HCT116 (cell line): ENCODE results near the gene GSTA3. TPM values are rescaled to one million over a fixed set of nuclear protein-coding genes. Genes with fewer than 3 reads are reported as not detected.

Source experiments
- ATAC-seq: fragments of 200-7000 bp; cut with Tn5 transposase; 2 replicates; pipeline ENCODE4 v1.9.1; 2020; ENCODE audit warnings: mild to moderate bottlenecking, moderate library complexity
- BruUV-seq: library from RNA; stranded (reverse); fragments of 400-500 nt; replicated peaks from 2 replicates; lab custom pipeline; 2021; lab: Mats Ljungman, UMichigan
- CTCF ChIA-PET: fragments of 300-600 bp; sonication (Branson Sonifier 250); formaldehyde crosslinking; loops from one replicate; lab custom pipeline; 2021; ENCODE audit warnings: antibody characterized with exemption; lab: Charles Lee
- POLR2A ChIA-PET: fragments of 300-600, 350-600 bp; sonication (Branson Sonifier 250); formaldehyde crosslinking; loops from one replicate; lab custom pipeline; 2021; ENCODE audit warnings: antibody characterized with exemption; lab: Charles Lee
- RAD21 ChIA-PET, 2 experiments: fragments of 300-600 bp; sonication (Branson Sonifier 250); formaldehyde crosslinking; loops; one replicate each; lab custom pipeline; 2023; ENCODE audit warnings: low total read pairs in 2 of 2; ENCODE audit not compliant: uncharacterized antibody in 2 of 2, unreplicated experiment in 2 of 2, low non-redundant PET in 1 of 2; lab: Charles Lee
- DNase-seq: peaks from one replicate; pipeline ENCODE4 v3.0.0-alpha.2; 2010; ENCODE audit warnings: low read depth, low spot score
- H2AFZ ChIP-seq: fragments of 200-600 bp; shearing (Covaris generic), sonication (generic); 2 replicates; pipeline ENCODE4 v1.6.1; 2017; ENCODE audit warnings: low read depth, mixed run types, mixed read lengths, antibody characterized with exemption, low read length; ENCODE audit not compliant: poor library complexity, severe bottlenecking
- H3K27ac ChIP-seq: 2 replicates; pipeline ENCODE4 v1.5.1; 2012; ENCODE audit warnings: low read depth, low read length
- H3K27me3 ChIP-seq: fragments of 200-600 bp; sonication (generic); 2 replicates; pipeline ENCODE4 v1.6.1; 2016; ENCODE audit warnings: mixed run types, low read length, mixed read lengths; ENCODE audit not compliant: insufficient read depth
- H3K36me3 ChIP-seq, 2 experiments: fragments of 200-500 bp in 1 of 2; fragments of 200-600 bp in 1 of 2; sonication (Bioruptor generic) in 1 of 2; sonication (generic) in 1 of 2; 2 replicates each; pipeline versions ENCODE4 v1.5.1 to v1.6.1; 2014 to 2016; ENCODE audit warnings: low read length in 2 of 2, inconsistent platforms in 1 of 2, mixed read lengths in 1 of 2, mixed run types in 1 of 2; ENCODE audit not compliant: insufficient read depth in 2 of 2, control insufficient read depth in 1 of 2
- H3K4me1 ChIP-seq, 2 experiments: fragments of 200-600 bp in 1 of 2; sonication (generic) in 1 of 2; 2 replicates each; pipeline versions ENCODE4 v1.5.1 to v1.6.1; 2012 to 2017; ENCODE audit warnings: low read length in 2 of 2, inconsistent platforms in 1 of 2, mild to moderate bottlenecking in 1 of 2, mixed read lengths in 1 of 2, mixed run types in 1 of 2, moderate library complexity in 1 of 2; ENCODE audit not compliant: insufficient read depth in 2 of 2, control insufficient read depth in 1 of 2
- H3K4me2 ChIP-seq: fragments of 200-600 bp; sonication (generic); 2 replicates; pipeline ENCODE4 v1.6.1; 2017; ENCODE audit warnings: mixed run types, low read length, mixed read lengths
- H3K4me3 ChIP-seq, 2 experiments: fragments of 200-600 bp in 1 of 2; sonication (generic) in 1 of 2; replicated peaks in 1 of 2; 2 replicates each; pipeline ENCODE4 v1.5.1; 2011 to 2016; ENCODE audit warnings: low read length in 2 of 2, control low read depth in 1 of 2, low read depth in 1 of 2, mild to moderate bottlenecking in 1 of 2, mixed read lengths in 1 of 2, mixed run types in 1 of 2
- H3K79me2 ChIP-seq: fragments of 200-600 bp; sonication (generic); 2 replicates; pipeline ENCODE4 v1.6.1; 2017; ENCODE audit warnings: mild to moderate bottlenecking, mixed run types, low read length, moderate library complexity, mixed read lengths; ENCODE audit not compliant: insufficient read depth
- H3K9ac ChIP-seq: fragments of 200-600 bp; sonication (generic); 2 replicates; pipeline ENCODE4 v1.6.1; 2016; ENCODE audit warnings: low read length, mixed read lengths
- H3K9me2 ChIP-seq: fragments of 200-600 bp; sonication (generic), shearing (Covaris generic); 2 replicates; pipeline ENCODE4 v1.6.1; 2017; ENCODE audit warnings: mixed run types, mild to moderate bottlenecking, moderate library complexity; ENCODE audit not compliant: insufficient read depth
- H3K9me3 ChIP-seq, 2 experiments: fragments of 200-500 bp in 1 of 2; fragments of 200-600 bp in 1 of 2; sonication (Bioruptor generic) in 1 of 2; sonication (generic) in 1 of 2; 2 replicates each; pipeline ENCODE4 v1.6.1; 2014 to 2017; ENCODE audit warnings: low read length in 2 of 2, mixed read lengths in 2 of 2, inconsistent platforms in 1 of 2, low read depth in 1 of 2, mild to moderate bottlenecking in 1 of 2, mixed run types in 1 of 2, moderate library complexity in 1 of 2; ENCODE audit not compliant: control insufficient read depth in 1 of 2, insufficient read depth in 1 of 2
- H4K20me1 ChIP-seq: fragments of 200-600 bp; sonication (generic), shearing (Covaris generic); 2 replicates; pipeline ENCODE4 v1.6.1; 2017; ENCODE audit warnings: mixed run types, mild to moderate bottlenecking, moderate library complexity; ENCODE audit not compliant: insufficient read depth
- CBX3 ChIP-seq: IDR thresholded peaks from 2 replicates; pipeline ENCODE4 v1.6.1; 2012; ENCODE audit warnings: low read depth
- CEBPB ChIP-seq: IDR thresholded peaks from 2 replicates; pipeline ENCODE4 v1.6.1; 2012; ENCODE audit warnings: low read depth
- EGR1 ChIP-seq: IDR thresholded peaks from 2 replicates; pipeline ENCODE4 v1.6.1; 2012; ENCODE audit warnings: low read depth
- EZH2 ChIP-seq: fragments of 200-600 bp; sonication (generic); IDR thresholded peaks from 2 replicates; pipeline ENCODE4 v1.6.1; 2017; ENCODE audit warnings: antibody characterized with exemption, mixed run types
- EZH2phosphoT487 ChIP-seq: fragments of 200-600 bp; IDR thresholded peaks from 2 replicates; pipeline ENCODE4 v1.6.1; 2018; ENCODE audit warnings: antibody characterized with exemption, borderline replicate concordance
- FOSL1 ChIP-seq: IDR thresholded peaks from 2 replicates; pipeline ENCODE4 v1.6.1; 2012; ENCODE audit warnings: low read depth
- YY1 ChIP-seq: IDR thresholded peaks from 2 replicates; pipeline ENCODE4 v1.6.1; 2011; ENCODE audit warnings: low read length, low read depth, moderate library complexity, mild to moderate bottlenecking; ENCODE audit not compliant: insufficient replicate concordance; ENCODE audit errors: extremely low read depth
- ZFX ChIP-seq: fragments of 450-650 bp; IDR thresholded peaks from 2 replicates; pipeline ENCODE4 v1.6.1; 2017
- ZNF274 ChIP-seq: fragments of 200-500 bp; sonication (Bioruptor generic); IDR thresholded peaks from 2 replicates; pipeline ENCODE4 v1.6.1; 2014; ENCODE audit warnings: mild to moderate bottlenecking, low read depth, low read length, inconsistent platforms
- intact Hi-C: fragments of 100-400 bp; cut with micrococcal nuclease; formaldehyde crosslinking; loops from 2 replicates; pipeline ENCODE4 v1.10.0; 2022
- total RNA-seq: library from RNA; stranded (reverse); gene quantifications from one replicate; pipeline ENCODE4 v1.2.1, GENCODE V29; 2021; ENCODE audit not compliant: unreplicated experiment
- TF ChIP-seq, protein P1 (sequence below), 3 experiments: fragments of 200-600 bp in 1 of 3; sonication (generic) in 1 of 3; IDR thresholded peaks in 2 of 3; conservative IDR thresholded peaks in 1 of 3; 2 replicates each; pipeline ENCODE4 v1.5.1; 2012 to 2017; ENCODE audit warnings: low read depth in 2 of 3, low read length in 2 of 3, antibody characterized with exemption in 1 of 3, borderline replicate concordance in 1 of 3, control low read depth in 1 of 3, mild to moderate bottlenecking in 1 of 3, mixed read lengths in 1 of 3, mixed run types in 1 of 3, moderate library complexity in 1 of 3; ENCODE audit not compliant: insufficient read depth in 1 of 3
- TF ChIP-seq, protein P2 (sequence below): IDR thresholded peaks from 2 replicates; pipeline ENCODE4 v1.6.1; 2012

GSTA3 gene
- total RNA-seq, 1 experiment from 2014 or later = not detected

- BruUV-seq = no TSS peak
- Histone ChIP-seq H3K9ac (no peak overlapping the region), H2AFZ (no peak overlapping the region), H3K4me2 (no peak overlapping the region), H3K27me3 (no peaks in the 10 kb centered on the region), H3K9me2 (no peaks in the 10 kb centered on the region; the same call in 1 of the 2 replicates), H3K9me3 (no peaks in the 10 kb centered on the region), H3K4me1 (no peaks in the 10 kb centered on the region), H3K79me2 (no peaks in the 10 kb centered on the region), H3K27ac (no peak overlapping the region), H3K36me3 (no peaks in the 10 kb centered on the region), H3K4me3 (no peak overlapping the region), H4K20me1 (no peaks in the 10 kb centered on the region)
- ATAC-seq (no peak), DNase-seq (no peak)
- CTCF ChIA-PET = no interaction called here
- no peak for TF ChIP-seq ZFX
- RAD21 ChIA-PET = no interaction called here
- intact Hi-C loops = no loop called here
- POLR2A ChIA-PET = no interaction called here
These were observed 46.4 kb upstream of the GSTA3 start for GRCh38 chr6:52955871-52956270.

- TF ChIP-seq FOSL1 (no peak), CEBPB (no peak), EZH2 (no peak), ZNF274 (no peak), EZH2phosphoT487 (no peak), YY1 (no peak), EGR1 (no peak), CBX3 (no peak)
- TF ChIP-seq, protein P1, sequence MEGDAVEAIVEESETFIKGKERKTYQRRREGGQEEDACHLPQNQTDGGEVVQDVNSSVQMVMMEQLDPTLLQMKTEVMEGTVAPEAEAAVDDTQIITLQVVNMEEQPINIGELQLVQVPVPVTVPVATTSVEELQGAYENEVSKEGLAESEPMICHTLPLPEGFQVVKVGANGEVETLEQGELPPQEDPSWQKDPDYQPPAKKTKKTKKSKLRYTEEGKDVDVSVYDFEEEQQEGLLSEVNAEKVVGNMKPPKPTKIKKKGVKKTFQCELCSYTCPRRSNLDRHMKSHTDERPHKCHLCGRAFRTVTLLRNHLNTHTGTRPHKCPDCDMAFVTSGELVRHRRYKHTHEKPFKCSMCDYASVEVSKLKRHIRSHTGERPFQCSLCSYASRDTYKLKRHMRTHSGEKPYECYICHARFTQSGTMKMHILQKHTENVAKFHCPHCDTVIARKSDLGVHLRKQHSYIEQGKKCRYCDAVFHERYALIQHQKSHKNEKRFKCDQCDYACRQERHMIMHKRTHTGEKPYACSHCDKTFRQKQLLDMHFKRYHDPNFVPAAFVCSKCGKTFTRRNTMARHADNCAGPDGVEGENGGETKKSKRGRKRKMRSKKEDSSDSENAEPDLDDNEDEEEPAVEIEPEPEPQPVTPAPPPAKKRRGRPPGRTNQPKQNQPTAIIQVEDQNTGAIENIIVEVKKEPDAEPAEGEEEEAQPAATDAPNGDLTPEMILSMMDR (IDR thresholded peaks at IDR 0.05 in 2 of 3, conservative IDR thresholded peaks at IDR 0.05 in 1 of 3; ENCODE audit: borderline replicate concordance in 1 of 3, insufficient read depth in 1 of 3, low read depth in 2 of 3, low read length in 2 of 3) = no peak
- TF ChIP-seq, protein P2, sequence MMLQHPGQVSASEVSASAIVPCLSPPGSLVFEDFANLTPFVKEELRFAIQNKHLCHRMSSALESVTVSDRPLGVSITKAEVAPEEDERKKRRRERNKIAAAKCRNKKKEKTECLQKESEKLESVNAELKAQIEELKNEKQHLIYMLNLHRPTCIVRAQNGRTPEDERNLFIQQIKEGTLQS = no peak
- no peaks in the 10 kb centered on the region for H3K27me3 ChIP-seq
- no peaks in the 10 kb centered on the region; the same call in 1 of the 2 replicates for H3K9me2 ChIP-seq
- no peak overlapping the region for H2AFZ ChIP-seq
- ChIA-PET CTCF (no interaction called here), RAD21 (no interaction called here), POLR2A (no interaction called here)
- H4K20me1 ChIP-seq = no peaks in the 10 kb centered on the region
- H3K4me3 ChIP-seq = no peak overlapping the region
- no TSS peak for BruUV-seq
- H3K4me2 ChIP-seq = no peak overlapping the region
- H3K4me1 ChIP-seq = no peaks in the 10 kb centered on the region
- DNase-seq (no peak), ATAC-seq (no peak)
- no peaks in the 10 kb centered on the region for H3K79me2 ChIP-seq
- H3K36me3 ChIP-seq = no peaks in the 10 kb centered on the region
- no peaks in the 10 kb centered on the region for H3K9me3 ChIP-seq
- no peak overlapping the region for H3K27ac ChIP-seq
- intact Hi-C loops = no loop called here
- H3K9ac ChIP-seq = no peak overlapping the region
These were observed 44.7 kb upstream of the GSTA3 start for GRCh38 chr6:52953911-52954839.
